ENCODE results near the gene PKNOX1.

- TF ChIP-seq CTCF (IDR thresholded peaks at IDR 0.05) = no peak
- TF ChIP-seq POLR2AphosphoS5 (IDR thresholded peaks at IDR 0.05; ENCODE audit: low read depth, low read length) = no peak
- TF ChIP-seq TCF7L2 (IDR thresholded peaks at IDR 0.05; ENCODE audit: low read depth, low read length) = no peak
Observed at GRCh38 chr21:43021756-43022600, 47.6 kb downstream of the PKNOX1 start.

Data from Panc1 (cell line).